Neuronal stem cell (in vitro differentiated cells): Measurements from ENCODE around the gene CD79A.

Experiments used
- DNase-seq: peaks from one replicate; pipeline ENCODE4 v3.0.0-alpha.2; 2013; ENCODE audit warnings: low spot score
- H2AFZ ChIP-seq: one replicate; pipeline ENCODE4 v1.6.1; 2013; ENCODE audit warnings: mild to moderate bottlenecking, low read length, inconsistent platforms
- H2AK5ac ChIP-seq: 2 replicates; pipeline ENCODE4 v1.6.1; 2013; ENCODE audit warnings: low read depth, mild to moderate bottlenecking, inconsistent platforms, low read length, moderate library complexity, mixed read lengths
- H2BK120ac ChIP-seq: 2 replicates; pipeline ENCODE4 v1.6.1; 2013; ENCODE audit warnings: low read depth, mild to moderate bottlenecking, inconsistent platforms, low read length, moderate library complexity, mixed read lengths
- H2BK12ac ChIP-seq: one replicate; pipeline ENCODE4 v1.6.1; 2013; ENCODE audit warnings: low read length, inconsistent platforms
- H2BK15ac ChIP-seq: 2 replicates; pipeline ENCODE4 v1.6.1; 2013; ENCODE audit warnings: mild to moderate bottlenecking, low read length, inconsistent platforms, mixed read lengths
- H2BK5ac ChIP-seq: one replicate; pipeline ENCODE4 v1.6.1; 2013; ENCODE audit warnings: inconsistent platforms, mild to moderate bottlenecking, low read length, moderate library complexity
- H3K14ac ChIP-seq: one replicate; pipeline ENCODE4 v1.6.1; 2013; ENCODE audit warnings: low read length, inconsistent platforms
- H3K18ac ChIP-seq: 2 replicates; pipeline ENCODE4 v1.6.1; 2013; ENCODE audit warnings: low read length, inconsistent platforms
- H3K23ac ChIP-seq: 2 replicates; pipeline ENCODE4 v1.6.1; 2013; ENCODE audit warnings: low read depth, mild to moderate bottlenecking, mixed read lengths, low read length, inconsistent platforms; ENCODE audit not compliant: poor library complexity
- H3K27ac ChIP-seq: replicated peaks from 3 replicates; pipeline ENCODE4 v1.5.1; 2013; ENCODE audit warnings: low read length, inconsistent platforms
- H3K27me3 ChIP-seq, 3 experiments: 2 replicates each; pipeline ENCODE4 v1.6.1; 2013; ENCODE audit warnings: low read length in 3 of 3, mild to moderate bottlenecking in 2 of 3, inconsistent platforms in 1 of 3, low read depth in 1 of 3, mixed read lengths in 1 of 3, moderate library complexity in 1 of 3; ENCODE audit not compliant: control insufficient read depth in 3 of 3, insufficient read depth in 3 of 3
- H3K36me3 ChIP-seq, 2 donors: replicated peaks in 1 of 2; 2 replicates each; pipeline ENCODE4 v1.6.1; 2013; ENCODE audit warnings: low read length in 2 of 2; ENCODE audit not compliant: control insufficient read depth in 2 of 2, insufficient read depth in 2 of 2
- H3K4ac ChIP-seq: 2 replicates; pipeline ENCODE4 v1.6.1; 2013; ENCODE audit warnings: inconsistent platforms, mild to moderate bottlenecking, low read length, moderate library complexity
- H3K4me1 ChIP-seq, 2 donors: 1 replicate in 1 of 2; 2 replicates in 1 of 2; pipeline ENCODE4 v1.6.1; 2013; ENCODE audit warnings: low read length in 2 of 2, low read depth in 1 of 2; ENCODE audit not compliant: control insufficient read depth in 2 of 2, insufficient read depth in 1 of 2
- H3K4me2 ChIP-seq: one replicate; pipeline ENCODE4 v1.6.1; 2013; ENCODE audit warnings: mild to moderate bottlenecking, low read length, inconsistent platforms; ENCODE audit not compliant: insufficient read depth, poor library complexity, severe bottlenecking
- H3K4me3 ChIP-seq, 2 donors: 2 replicates each; pipeline ENCODE4 v1.5.1; 2013; ENCODE audit warnings: low read length in 2 of 2, mild to moderate bottlenecking in 2 of 2, inconsistent platforms in 1 of 2, moderate library complexity in 1 of 2
- H3K79me1 ChIP-seq: one replicate; pipeline ENCODE4 v1.6.1; 2013; ENCODE audit warnings: low read depth, mild to moderate bottlenecking, inconsistent platforms, low read length, moderate library complexity
- H3K9ac ChIP-seq: one replicate; pipeline ENCODE4 v1.6.1; 2013; ENCODE audit warnings: mild to moderate bottlenecking, low read depth, low read length, inconsistent platforms; ENCODE audit not compliant: poor library complexity
- H3K9me3 ChIP-seq, 2 donors: replicated peaks in 1 of 2; 2 replicates each; pipeline versions ENCODE3 to v1.6.1; 2013; ENCODE audit warnings: low read length in 2 of 2, mild to moderate bottlenecking in 2 of 2, inconsistent platforms in 1 of 2, low read depth in 1 of 2, mixed read lengths in 1 of 2, moderate library complexity in 1 of 2; ENCODE audit not compliant: control insufficient read depth in 2 of 2, insufficient read depth in 1 of 2
- H4K8ac ChIP-seq: one replicate; pipeline ENCODE4 v1.6.1; 2013; ENCODE audit warnings: low read depth, mild to moderate bottlenecking, inconsistent platforms, low read length, moderate library complexity
- H4K91ac ChIP-seq: one replicate; pipeline ENCODE4 v1.6.1; 2013; ENCODE audit warnings: low read length, low read depth, mild to moderate bottlenecking, inconsistent platforms; ENCODE audit not compliant: poor library complexity
- WGBS, 2 donors: extraction: QIAGEN DNeasy Blood & Tissue Kit; methylation state at CpG; one replicate each; pipeline ENCODE4 v1.1.7; 2013; ENCODE audit warnings: missing lambda C conversion rate in 2 of 2, mixed read lengths in 1 of 2; ENCODE audit not compliant: insufficient read length in 2 of 2, insufficient replicate concordance in 1 of 2; ENCODE audit errors: extremely low coverage in 2 of 2; 5-methylcytosine and 5-hydroxymethylcytosine counted together

Gene CD79A

GRCh38 chr19:41924151-41925145, 47.4 kb downstream of the CD79A start:
- Histone ChIP-seq H3K27me3 (peaks cover 39 to 94% (median 86%) of the 10 kb centered on the region in 3 experiments), H2BK120ac (no peak overlapping the region), H3K4me3 (no peak overlapping the region), H3K18ac (no peak overlapping the region), H2AK5ac (no peak overlapping the region), H3K23ac (peak overlapping the region; percentile 18), H2BK5ac (no peak overlapping the region), H3K9ac (no peak overlapping the region), H3K4ac (no peak overlapping the region), H3K36me3 (no peaks in the 10 kb centered on the region), H2BK15ac (no peak overlapping the region), H3K4me2 (no peak overlapping the region), H3K4me1 (peaks cover 6 to 10% of the 10 kb centered on the region in 2 donors), H4K8ac (no peak overlapping the region), H2AFZ (no peak overlapping the region), H3K79me1 (no peaks in the 10 kb centered on the region), H3K9me3 (peaks cover 0 to 17% of the 10 kb centered on the region in 2 donors), H3K14ac (no peak overlapping the region), H2BK12ac (no peak overlapping the region), H4K91ac (no peak overlapping the region), H3K27ac (no peak overlapping the region)
- WGBS, 2 donors: no CpG with 5 or more reads among the region's 13 CpGs
- no peak for DNase-seq

- Histone ChIP-seq H3K4ac (no peak overlapping the region), H3K4me2 (no peak overlapping the region), H3K9me3 (peaks cover 0 to 12% of the 10 kb centered on the region in 2 donors), H2BK120ac (no peak overlapping the region), H2BK12ac (no peak overlapping the region), H3K4me1 (peaks cover 6 to 10% of the 10 kb centered on the region in 2 donors), H4K91ac (no peak overlapping the region), H2AFZ (no peak overlapping the region), H4K8ac (no peak overlapping the region), H3K14ac (no peak overlapping the region), H3K27ac (no peak overlapping the region), H3K23ac (no peak overlapping the region), H3K79me1 (no peaks in the 10 kb centered on the region), H3K27me3 (peaks cover 47 to 94% (median 88%) of the 10 kb centered on the region in 3 experiments), H3K18ac (no peak overlapping the region), H3K9ac (no peak overlapping the region), H2AK5ac (no peak overlapping the region), H3K36me3 (no peaks in the 10 kb centered on the region), H2BK5ac (no peak overlapping the region), H2BK15ac (no peak overlapping the region), H3K4me3 (peak overlapping the region in 1 of 2 donors; percentile 6)
- DNase-seq: no peak
- WGBS, 2 donors: no CpG with 5 or more reads among the region's 7 CpGs
Observed at GRCh38 chr19:41925208-41926003, 48.3 kb downstream of the CD79A start.

GRCh38 chr19:41926028-41926762, 49.1 kb downstream of the CD79A start:
- no peak overlapping the region for H2BK5ac ChIP-seq
- peaks cover 0 to 11% of the 10 kb centered on the region in 2 donors for H3K9me3 ChIP-seq
- no CpG with 5 or more reads among the region's 27 CpGs for WGBS, 2 donors

More at GRCh38 chr19:41926028-41926762, 49.1 kb downstream of the CD79A start:
- no peak overlapping the region for H2AK5ac ChIP-seq
- no peak overlapping the region for H2BK120ac ChIP-seq
- H3K14ac ChIP-seq: no peak overlapping the region
- no peaks in the 10 kb centered on the region for H3K79me1 ChIP-seq
- peaks cover 45 to 94% (median 88%) of the 10 kb centered on the region in 3 experiments for H3K27me3 ChIP-seq
- H3K4ac ChIP-seq: no peak overlapping the region
- peak overlapping the region in 1 of 2 donors; percentile 6 for H3K4me3 ChIP-seq
- H3K23ac ChIP-seq: peak overlapping the region; percentile 10
- no peak overlapping the region for H3K9ac ChIP-seq
- no peak overlapping the region for H4K8ac ChIP-seq
- H3K27ac ChIP-seq: no peak overlapping the region
- no peak overlapping the region for H4K91ac ChIP-seq
- H3K18ac ChIP-seq: no peak overlapping the region
- H3K36me3 ChIP-seq: no peaks in the 10 kb centered on the region
- no peak overlapping the region for H2BK12ac ChIP-seq
- H2AFZ ChIP-seq: no peak overlapping the region
- H3K4me1 ChIP-seq: peaks cover 6 to 10% of the 10 kb centered on the region in 2 donors
- no peak for DNase-seq
- no peak overlapping the region for H2BK15ac ChIP-seq
- no peak overlapping the region for H3K4me2 ChIP-seq
